Kidney epithelial cell (primary cell): Measurements from ENCODE around the gene PLXND1. TPM values are rescaled to one million over a fixed set of nuclear protein-coding genes. Genes with fewer than 3 reads are reported as not detected.

ENCODE experiments used
- DNase-seq: peaks from one replicate; pipeline ENCODE4 v3.0.0-alpha.2; 2010; ENCODE audit warnings: low read depth
- H3K27me3 ChIP-seq: 2 replicates; pipeline ENCODE4 v1.6.0; 2011; ENCODE audit warnings: low read length; ENCODE audit not compliant: control insufficient read depth, insufficient read depth
- H3K36me3 ChIP-seq: 2 replicates; pipeline ENCODE4 v1.5.1; 2011; ENCODE audit warnings: low read length; ENCODE audit not compliant: control insufficient read depth, insufficient read depth
- H3K4me3 ChIP-seq: 2 replicates; pipeline ENCODE4 v1.5.1; 2011; ENCODE audit warnings: low read depth, mild to moderate bottlenecking, control low read depth, low read length
- CTCF ChIP-seq: IDR thresholded peaks from 2 replicates; pipeline ENCODE4 v1.5.1; 2011; ENCODE audit warnings: mild to moderate bottlenecking, moderate library complexity, low read length, control low read depth, inconsistent platforms; ENCODE audit not compliant: insufficient read depth, poor library complexity, severe bottlenecking
- total RNA-seq: library from RNA; depleted of rRNA; stranded (reverse); fragments of >200 nt; gene quantifications from 2 replicates; pipeline ENCODE4 v1.2.3, GENCODE V29; 2015

Gene PLXND1
- total RNA-seq, 1 donor from 2014 or later, result 103 TPM

GRCh38 chr3:129512595-129512994 lies 93.9 kb downstream of the PLXND1 start:
- no peaks in the 10 kb centered on the region for H3K27me3 ChIP-seq
- no peak for DNase-seq
- H3K4me3 ChIP-seq, result no peak overlapping the region
- TF ChIP-seq CTCF, result no peak
- H3K36me3 ChIP-seq, result no peaks in the 10 kb centered on the region

- H3K36me3 ChIP-seq, result no peaks in the 10 kb centered on the region
- no peak overlapping the region for H3K4me3 ChIP-seq
- no peak for TF ChIP-seq CTCF
- no peaks in the 10 kb centered on the region for H3K27me3 ChIP-seq
- no peak for DNase-seq
These were observed 99.2 kb downstream of the PLXND1 start for GRCh38 chr3:129507181-129507831.

GRCh38 chr3:129506231-129506742 lies 100.2 kb downstream of the PLXND1 start:
- no peak for DNase-seq
- no peaks in the 10 kb centered on the region for H3K36me3 ChIP-seq

GRCh38 chr3:129505341-129505740 lies 101.1 kb downstream of the PLXND1 start:
- H3K27me3 ChIP-seq, result no peaks in the 10 kb centered on the region
- DNase-seq, result no peak
- H3K4me3 ChIP-seq, result no peak overlapping the region
- no peaks in the 10 kb centered on the region for H3K36me3 ChIP-seq
- no peak for TF ChIP-seq CTCF

More at GRCh38 chr3:129506231-129506742, 100.2 kb downstream of the PLXND1 start:
- Histone ChIP-seq H3K4me3 (no peak overlapping the region), H3K27me3 (no peaks in the 10 kb centered on the region)
- no peak for TF ChIP-seq CTCF

Other genes with a start within 250 kb of the PLXND1 start
- gene EFCAB12, start 178.0 kb downstream of the PLXND1 start, total RNA-seq, result not detected in 2 replicates
- gene MBD4, start 166.7 kb downstream of the PLXND1 start, total RNA-seq, result 12.3 and 23.9 TPM in 2 replicates
- gene IFT122, start 166.5 kb downstream of the PLXND1 start, total RNA-seq, result 9.1 and 27.2 TPM in 2 replicates
- not detected in 2 replicates for gene RHO, start 78.0 kb downstream of the PLXND1 start, total RNA-seq
- gene H1-8, start 63.5 kb downstream of the PLXND1 start, total RNA-seq, result not detected in 2 replicates